Naive B cell (primary cell): Measurements from ENCODE around the gene ASXL1. TPM values are rescaled to one million over a fixed set of nuclear protein-coding genes. Genes with fewer than 3 reads are reported as not detected.
A peak's percentile ranks its signal among the peaks of the same experiment; 100 is the strongest.
"Not testable (repeated sequence)": the region's sequence is repeated elsewhere in the genome, so short reads cannot be mapped to it uniquely, and the experiment has no call there.

Source experiments
- ATAC-seq, 2 donors: fragments of 150-1000 bp; cut with Tn5 transposase; 2 replicates each; pipeline ENCODE4 v1.10.0; 2021; ENCODE audit warnings: low read depth in 2 of 2, mild to moderate bottlenecking in 2 of 2, moderate library complexity in 2 of 2
- DNase-seq: peaks from one replicate; pipeline ENCODE4 v3.0.0; 2022
- H3K27ac Mint-ChIP-seq, 6 donors: one replicate each; pipeline ENCODE4 v1.8.0; 2020 to 2022; ENCODE audit warnings: mild to moderate bottlenecking in 6 of 6, mixed read lengths in 6 of 6, moderate library complexity in 5 of 6, inconsistent platforms in 2 of 6
- H3K27me3 Mint-ChIP-seq, 3 donors: one replicate each; pipeline ENCODE4 v1.8.0; 2021 to 2022; ENCODE audit warnings: mixed read lengths in 3 of 3, mild to moderate bottlenecking in 1 of 3
- H3K36me3 Mint-ChIP-seq, 2 donors: one replicate each; pipeline ENCODE4 v1.8.0; 2020 to 2022; ENCODE audit warnings: mixed read lengths in 2 of 2, inconsistent platforms in 1 of 2, mild to moderate bottlenecking in 1 of 2
- H3K4me1 Mint-ChIP-seq, 3 donors: one replicate each; pipeline ENCODE4 v1.8.0; 2020 to 2022; ENCODE audit warnings: mixed read lengths in 3 of 3, inconsistent platforms in 1 of 3, mild to moderate bottlenecking in 1 of 3, moderate library complexity in 1 of 3
- H3K4me3 Mint-ChIP-seq, 8 donors: one replicate each; pipeline ENCODE4 v1.8.0; 2020 to 2022; ENCODE audit warnings: mild to moderate bottlenecking in 8 of 8, mixed read lengths in 8 of 8, moderate library complexity in 8 of 8, inconsistent platforms in 2 of 8
- H3K9me3 Mint-ChIP-seq, 7 donors: one replicate each; pipeline ENCODE4 v1.8.0; 2020 to 2022; ENCODE audit warnings: mixed read lengths in 7 of 7, mild to moderate bottlenecking in 5 of 7, inconsistent platforms in 2 of 7, moderate library complexity in 1 of 7
- polyA plus RNA-seq, 6 donors: library from polyadenylated mRNA; unstranded; fragments of 300-500 nt; fragmentation: Illumina TruSeq; gene quantifications; one replicate each; pipeline ENCODE4 v1.2.3, GENCODE V29; 2021; ENCODE audit warnings: low read depth in 6 of 6

The ASXL1 gene
- polyA plus RNA-seq, 6 donors from 2014 or later = 9.4 to 22.6 (median 13.0) TPM

DNA sequence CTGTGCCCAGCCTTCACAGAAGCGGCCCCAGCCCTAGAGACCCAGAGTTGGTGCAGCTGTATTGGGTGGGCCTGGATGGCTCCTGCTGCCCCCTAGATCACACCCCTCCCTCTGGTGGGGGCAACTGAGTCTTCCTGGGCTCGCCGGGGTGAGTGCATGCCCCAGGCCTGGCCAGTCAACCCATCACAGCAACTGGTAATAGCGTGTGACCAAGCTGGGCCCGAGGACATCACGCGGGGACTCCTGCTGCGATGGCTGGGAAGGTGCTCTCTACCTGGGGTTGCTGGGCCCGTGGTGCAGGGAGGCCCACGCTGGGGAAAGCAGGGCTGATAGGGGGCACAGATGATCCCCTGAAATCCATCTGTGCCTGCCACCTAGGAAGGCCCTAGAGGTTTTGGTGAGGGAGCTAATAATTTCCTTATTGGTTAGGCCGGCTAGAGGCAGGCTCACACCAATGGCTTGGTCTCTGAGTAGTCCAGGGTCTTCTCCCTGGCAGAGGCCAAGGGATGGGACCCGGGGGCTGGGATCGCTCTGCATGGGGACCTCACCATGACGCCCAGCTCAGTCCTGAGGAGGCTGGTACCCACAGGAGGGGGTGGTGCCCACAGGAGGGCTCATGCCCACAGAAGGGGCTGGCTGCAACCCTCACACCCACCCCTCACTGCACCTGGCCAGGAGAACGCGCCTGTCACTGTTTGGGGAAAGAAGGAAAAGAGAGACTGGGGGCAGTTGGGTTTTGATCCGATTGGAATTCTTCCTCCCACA lies 103.9 kb downstream of the ASXL1 start:
- H3K36me3 Mint-ChIP-seq = no peaks in the 10 kb centered on the region
- peak overlapping the region in 2 of 6 donors; percentile 26 to 66 for H3K27ac Mint-ChIP-seq
- peaks cover 4 to 14% (median 12%) of the 10 kb centered on the region in 3 donors for H3K4me1 Mint-ChIP-seq
- H3K4me3 Mint-ChIP-seq = no peak overlapping the region
- no peak for ATAC-seq
- DNase-seq = no peak
- H3K27me3 Mint-ChIP-seq = no peaks in the 10 kb centered on the region
- no peaks in the 10 kb centered on the region for H3K9me3 Mint-ChIP-seq

DNA sequence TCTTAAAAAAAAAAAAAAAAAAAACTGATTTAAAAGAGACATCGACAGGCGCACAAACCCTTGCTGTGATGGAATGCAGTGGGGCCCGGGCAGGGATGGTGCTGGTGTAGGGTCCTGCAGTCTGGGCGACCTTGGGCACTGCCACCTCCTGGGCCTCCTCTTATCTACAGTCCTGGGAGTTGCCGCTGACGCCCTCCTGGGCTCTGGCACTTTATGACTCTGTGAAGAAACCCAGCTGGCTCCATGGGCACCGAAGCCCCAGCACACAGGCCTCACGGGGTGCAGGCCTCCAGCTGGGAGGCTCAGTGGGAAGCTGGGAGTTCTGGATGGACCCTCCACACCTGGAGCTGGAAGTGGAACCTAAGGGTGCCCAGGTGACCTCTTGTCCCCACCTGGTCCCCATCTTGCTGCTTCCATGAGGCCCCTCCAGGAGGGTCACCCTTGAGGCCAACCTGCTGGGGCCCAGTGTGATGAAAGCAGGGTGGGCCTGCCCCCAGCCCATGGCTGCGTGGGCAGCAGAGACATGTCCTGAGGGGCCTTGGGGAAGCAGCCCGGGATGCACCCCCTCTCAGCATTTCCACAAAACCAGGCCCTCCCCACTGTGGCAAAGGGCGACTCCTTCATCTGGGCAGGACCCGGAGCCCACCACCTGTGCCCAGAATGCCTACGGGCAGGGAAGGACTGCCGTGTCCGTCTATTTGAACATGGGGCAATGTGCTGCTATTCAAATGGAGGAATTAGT lies 104.9 kb downstream of the ASXL1 start:
- no peak for ATAC-seq
- DNase-seq = no peak
- peaks cover 7 to 13% (median 11%) of the 10 kb centered on the region in 3 donors for H3K4me1 Mint-ChIP-seq
- H3K36me3 Mint-ChIP-seq = no peaks in the 10 kb centered on the region
- H3K27me3 Mint-ChIP-seq = no peaks in the 10 kb centered on the region
- no peak overlapping the region for H3K4me3 Mint-ChIP-seq
- no peaks in the 10 kb centered on the region for H3K9me3 Mint-ChIP-seq
- H3K27ac Mint-ChIP-seq = no peak overlapping the region

DNA sequence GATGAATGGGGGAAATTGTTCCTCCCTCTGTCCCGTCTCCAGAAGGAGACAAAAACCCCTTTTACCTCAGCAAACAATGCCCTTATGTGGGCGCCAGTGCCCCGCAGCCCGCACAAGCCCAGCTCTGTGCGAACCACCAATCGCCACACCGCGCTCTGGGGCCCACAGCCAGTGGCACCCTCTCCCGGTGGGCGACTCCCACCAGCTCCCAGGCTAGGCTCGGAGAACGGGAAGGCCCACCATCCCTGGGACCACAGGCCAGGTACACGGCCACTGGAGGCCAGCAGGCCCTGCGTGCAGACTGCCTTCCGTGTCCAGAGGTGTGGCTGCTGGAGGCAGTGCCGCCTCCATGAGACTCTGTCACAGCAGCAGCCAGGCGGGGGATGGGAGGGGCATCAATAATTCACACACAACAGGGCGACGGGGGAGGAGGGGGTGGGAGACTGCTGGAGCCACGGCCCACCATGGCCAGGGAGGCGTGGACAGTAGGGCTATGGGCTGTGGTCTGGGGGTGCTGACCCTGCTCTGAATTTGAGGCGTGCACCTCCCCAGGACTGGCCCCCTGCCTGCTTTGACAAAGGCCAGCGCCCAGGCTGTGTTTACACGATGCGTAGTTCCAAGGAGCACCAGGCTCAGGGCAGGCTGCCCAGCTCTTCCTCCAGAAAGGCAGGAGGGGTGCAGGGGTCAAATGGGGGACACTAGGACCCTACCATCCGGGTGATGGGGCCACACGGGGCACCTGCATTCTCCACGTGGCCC lies 105.7 kb downstream of the ASXL1 start:
- Mint-ChIP-seq H3K27me3 (no peaks in the 10 kb centered on the region), H3K4me3 (no peak overlapping the region), H3K27ac (no peak overlapping the region), H3K36me3 (no peaks in the 10 kb centered on the region), H3K4me1 (peaks cover 4 to 6% (median 4%) of the 10 kb centered on the region in 3 donors), H3K9me3 (no peaks in the 10 kb centered on the region)
- no peak for ATAC-seq
- DNase-seq = no peak

DNA sequence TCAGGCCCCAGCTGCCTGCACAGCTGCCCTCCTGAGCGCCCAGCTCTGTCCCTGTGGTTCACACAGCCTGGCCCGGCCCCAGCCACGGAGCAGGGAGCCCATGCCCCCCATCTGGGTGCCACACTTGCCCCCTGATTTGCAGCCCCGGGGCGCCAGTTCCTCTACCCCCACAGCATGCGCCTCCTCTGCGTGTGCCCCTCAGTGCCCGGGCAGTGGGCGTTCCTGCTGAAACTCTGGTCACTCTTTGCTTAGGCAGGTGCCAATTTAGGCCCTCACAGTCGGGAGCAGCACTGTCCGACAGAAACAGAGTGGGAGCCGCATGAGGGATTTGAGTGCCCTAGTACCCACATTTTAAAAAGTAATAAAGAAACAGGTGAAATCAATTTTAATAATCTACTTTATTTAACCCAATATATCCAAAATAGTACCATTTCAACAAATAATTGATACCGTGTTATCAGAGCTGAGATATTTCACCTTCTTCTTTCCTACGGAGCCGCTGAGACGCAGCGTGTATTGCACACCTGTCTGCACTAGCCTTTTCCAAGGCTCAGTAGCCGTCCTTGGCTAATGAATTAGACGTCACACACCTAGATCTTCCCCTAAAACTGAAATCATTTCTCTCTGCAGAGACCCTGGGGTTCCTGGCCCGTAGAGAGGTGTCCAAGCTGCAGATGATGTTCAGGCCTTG lies 106.4 kb downstream of the ASXL1 start:
- peaks cover 4 to 6% (median 4%) of the 10 kb centered on the region in 3 donors for H3K4me1 Mint-ChIP-seq
- DNase-seq (no peak), ATAC-seq (no peak)
- no peaks in the 10 kb centered on the region for H3K9me3 Mint-ChIP-seq
- H3K36me3 Mint-ChIP-seq = no peaks in the 10 kb centered on the region
- peak overlapping the region in 1 of 6 donors; percentile 38 for H3K27ac Mint-ChIP-seq
- no peaks in the 10 kb centered on the region for H3K27me3 Mint-ChIP-seq
- H3K4me3 Mint-ChIP-seq = no peak overlapping the region

DNA sequence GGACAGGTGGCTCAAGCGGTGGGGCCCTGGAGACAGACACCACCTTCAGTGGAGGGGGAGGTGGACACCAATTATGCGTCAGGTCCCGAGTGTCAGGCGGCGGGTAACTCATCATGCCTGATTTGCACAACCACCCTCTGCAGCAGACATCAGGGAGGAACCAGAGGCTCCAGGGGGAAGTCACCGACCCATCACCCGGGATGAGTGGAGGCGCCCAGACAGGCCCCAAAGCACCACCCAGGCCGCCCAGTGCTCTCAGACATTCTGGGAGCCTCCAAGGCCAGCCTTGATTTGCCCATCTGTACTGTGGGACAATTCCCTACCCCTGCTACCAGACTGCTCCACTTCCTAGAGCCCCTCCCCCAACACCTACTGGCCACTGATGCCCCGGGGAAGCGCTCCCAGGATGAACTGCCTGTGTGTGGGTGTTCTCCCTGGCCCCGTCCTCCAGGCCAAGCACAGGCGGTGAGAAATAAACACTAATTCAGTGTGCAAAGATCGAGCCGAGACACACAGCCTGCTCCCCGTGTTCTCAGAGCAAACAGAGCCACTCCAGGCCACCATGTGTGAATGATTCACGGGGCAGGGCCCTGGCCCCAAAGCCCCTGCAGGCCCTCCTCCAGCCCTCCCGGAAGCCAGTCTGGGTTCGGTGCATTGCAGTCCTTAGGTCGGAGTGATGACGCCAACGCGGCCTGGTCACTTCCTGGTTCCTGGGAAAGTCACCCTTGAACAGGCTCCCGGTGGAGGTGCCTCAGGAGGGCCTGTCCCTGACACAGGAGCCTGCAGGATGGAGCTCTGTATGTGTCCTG lies 107.2 kb downstream of the ASXL1 start:
- ATAC-seq = no peak
- no peaks in the 10 kb centered on the region for H3K27me3 Mint-ChIP-seq
- H3K4me3 Mint-ChIP-seq = no peak overlapping the region
- no peaks in the 10 kb centered on the region for H3K36me3 Mint-ChIP-seq
- H3K27ac Mint-ChIP-seq = peak overlapping the region in 2 of 6 donors; percentile 12 to 38
- H3K4me1 Mint-ChIP-seq = peaks cover 4 to 9% (median 6%) of the 10 kb centered on the region in 3 donors
- H3K9me3 Mint-ChIP-seq = no peaks in the 10 kb centered on the region
- no peak for DNase-seq

DNA sequence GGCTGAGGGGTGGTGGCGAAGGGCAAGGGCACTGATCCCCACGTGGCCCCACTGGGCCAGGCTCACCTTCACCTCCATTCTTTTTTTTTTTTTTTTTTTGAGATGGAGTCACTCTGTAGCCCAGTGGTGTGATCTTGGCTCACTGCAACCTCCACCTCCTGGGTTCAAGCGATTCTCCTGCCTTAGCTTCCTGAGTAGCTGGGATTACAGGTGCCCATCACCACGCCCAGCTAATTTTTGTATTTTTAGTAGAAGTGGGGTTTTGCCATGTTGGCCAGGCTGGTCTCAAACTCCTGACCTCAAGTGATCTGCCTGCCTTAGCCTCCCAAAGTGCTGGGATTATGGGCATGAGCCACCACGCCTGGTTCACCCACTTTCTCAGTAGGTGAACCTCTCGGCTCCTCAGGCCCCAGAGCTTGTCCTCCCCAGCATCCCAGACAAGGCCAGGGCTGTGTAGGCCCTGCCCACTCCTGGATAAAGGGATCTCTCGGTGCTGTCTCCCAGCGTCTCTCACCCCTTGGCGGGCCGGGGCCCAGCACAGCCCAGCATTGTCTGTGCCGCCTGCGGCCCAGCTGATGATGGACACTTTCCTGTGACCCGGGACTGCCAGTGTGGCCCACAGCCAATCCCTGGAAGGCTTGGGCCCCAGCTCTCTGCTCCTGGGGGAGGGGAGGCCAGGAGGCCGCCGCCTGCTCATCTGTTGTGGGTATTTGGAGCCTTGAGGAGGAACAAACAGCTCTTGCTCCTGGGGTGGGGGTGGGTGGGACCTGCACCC lies 108.0 kb downstream of the ASXL1 start:
- H3K27me3 Mint-ChIP-seq, H3K4me3 Mint-ChIP-seq, ATAC-seq, H3K9me3 Mint-ChIP-seq, H3K27ac Mint-ChIP-seq, DNase-seq, H3K36me3 Mint-ChIP-seq: not testable (repeated sequence)
- peaks cover 4 to 12% (median 8%) of the 10 kb centered on the region in 3 donors for H3K4me1 Mint-ChIP-seq

DNA sequence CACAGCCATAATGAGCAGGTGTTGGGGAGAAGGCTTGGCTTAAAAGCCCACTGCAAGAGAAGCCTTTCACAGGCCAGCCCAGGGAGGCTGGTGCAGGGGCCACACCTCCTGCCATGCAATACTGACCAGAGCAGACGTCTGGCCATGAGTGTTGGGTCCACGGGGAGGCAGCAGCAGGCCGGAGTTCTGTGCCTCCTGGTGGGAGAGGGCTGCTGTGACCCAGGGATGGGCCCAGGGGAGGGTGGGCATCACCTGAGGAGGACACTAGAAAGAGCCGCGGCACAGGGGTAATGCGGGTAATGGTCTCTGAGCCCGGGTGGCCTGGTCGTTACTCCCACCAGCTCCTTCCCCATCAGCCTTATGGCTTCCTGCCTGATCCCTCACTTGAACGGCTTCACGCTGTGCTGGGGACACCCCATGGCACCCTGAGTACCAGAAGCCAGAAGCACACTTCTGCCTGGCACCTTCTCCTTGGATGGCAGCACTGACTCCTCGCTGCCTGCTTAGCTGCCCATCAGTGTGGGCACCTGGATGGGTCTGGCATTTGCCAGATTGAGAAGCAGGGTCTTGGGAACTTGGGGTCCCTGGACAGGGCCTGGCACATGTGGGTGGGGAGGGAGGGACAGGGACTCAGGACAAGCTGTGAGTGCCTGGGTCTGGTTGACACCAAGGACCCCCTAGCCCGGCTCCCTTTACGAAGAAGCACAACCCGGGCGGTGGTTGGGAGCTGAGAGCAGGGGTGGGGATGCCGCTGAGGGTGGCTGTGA lies 108.8 kb downstream of the ASXL1 start:
- Mint-ChIP-seq H3K27me3 (no peaks in the 10 kb centered on the region), H3K4me3 (peak overlapping the region in 1 of 8 donors; percentile 51), H3K36me3 (no peaks in the 10 kb centered on the region), H3K4me1 (peaks cover 4 to 12% (median 8%) of the 10 kb centered on the region in 3 donors), H3K9me3 (no peaks in the 10 kb centered on the region), H3K27ac (no peak overlapping the region)
- ATAC-seq (no peak), DNase-seq (no peak)

DNA sequence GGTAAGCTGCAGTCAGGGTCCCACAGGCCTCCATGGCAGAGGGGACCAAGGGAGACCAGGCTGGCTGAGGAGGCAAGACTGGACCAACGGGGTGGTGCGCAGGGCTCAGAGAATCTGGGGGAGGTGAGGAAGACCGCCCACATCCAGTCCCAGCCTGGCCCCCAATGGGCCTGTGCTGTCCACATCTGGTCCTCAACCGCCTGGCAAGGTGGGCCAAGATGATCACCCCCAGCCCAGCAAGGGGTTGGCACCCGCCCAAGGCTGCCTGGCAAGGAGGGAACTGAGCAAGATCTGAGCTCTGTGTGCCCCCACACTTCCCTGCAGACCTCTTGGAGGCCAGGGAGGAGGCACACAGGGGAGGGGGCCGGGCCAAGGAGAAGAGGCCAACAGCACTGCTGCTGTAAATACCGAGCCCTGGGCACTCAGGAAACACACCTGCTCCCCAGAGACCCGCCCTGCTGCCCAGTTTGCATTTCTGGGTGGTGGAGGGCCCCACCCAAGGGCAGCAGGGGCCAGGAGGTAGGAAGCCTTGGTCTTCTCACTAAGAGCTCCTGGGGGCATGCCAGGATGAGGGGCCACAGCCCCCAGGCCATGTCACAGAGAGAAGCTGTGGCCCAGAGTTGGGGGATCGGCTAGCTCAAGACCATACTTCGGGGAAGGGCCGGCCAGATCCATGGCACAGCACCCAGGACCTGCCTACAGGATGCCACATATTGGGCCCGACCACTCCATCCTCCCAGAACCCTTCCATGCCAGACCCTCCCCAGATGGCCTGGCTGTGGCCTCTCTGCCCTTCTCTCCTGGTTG lies 109.6 kb downstream of the ASXL1 start:
- Mint-ChIP-seq H3K36me3 (no peaks in the 10 kb centered on the region), H3K4me1 (peaks cover 4 to 12% (median 8%) of the 10 kb centered on the region in 3 donors), H3K9me3 (no peaks in the 10 kb centered on the region), H3K27me3 (no peaks in the 10 kb centered on the region), H3K27ac (no peak overlapping the region), H3K4me3 (peak overlapping the region in 1 of 8 donors; percentile 51)
- ATAC-seq (no peak), DNase-seq (no peak)

DNA sequence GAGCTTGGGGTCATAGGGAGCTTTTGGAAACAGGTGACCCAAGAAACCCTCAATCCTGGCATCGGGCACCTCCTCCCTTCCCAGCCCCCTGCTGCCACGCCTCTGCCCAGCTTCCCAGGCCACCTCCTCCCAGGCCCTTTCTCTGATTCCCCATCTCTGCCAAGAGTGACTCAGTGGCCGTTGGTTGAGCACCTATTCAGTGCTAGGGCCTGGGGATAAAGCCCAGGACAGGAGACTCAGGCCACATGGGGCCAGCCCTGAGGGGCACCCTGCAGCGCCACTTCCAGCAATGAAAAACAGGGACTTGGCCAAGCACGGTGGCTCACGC lies 110.1 kb downstream of the ASXL1 start:
- ATAC-seq (no peak), DNase-seq (no peak)
- no peaks in the 10 kb centered on the region for H3K27me3 Mint-ChIP-seq
- no peak overlapping the region for H3K4me3 Mint-ChIP-seq
- H3K9me3 Mint-ChIP-seq = no peaks in the 10 kb centered on the region
- no peak overlapping the region for H3K27ac Mint-ChIP-seq
- H3K36me3 Mint-ChIP-seq = no peaks in the 10 kb centered on the region
- H3K4me1 Mint-ChIP-seq = peaks cover 4 to 12% (median 8%) of the 10 kb centered on the region in 3 donors

DNA sequence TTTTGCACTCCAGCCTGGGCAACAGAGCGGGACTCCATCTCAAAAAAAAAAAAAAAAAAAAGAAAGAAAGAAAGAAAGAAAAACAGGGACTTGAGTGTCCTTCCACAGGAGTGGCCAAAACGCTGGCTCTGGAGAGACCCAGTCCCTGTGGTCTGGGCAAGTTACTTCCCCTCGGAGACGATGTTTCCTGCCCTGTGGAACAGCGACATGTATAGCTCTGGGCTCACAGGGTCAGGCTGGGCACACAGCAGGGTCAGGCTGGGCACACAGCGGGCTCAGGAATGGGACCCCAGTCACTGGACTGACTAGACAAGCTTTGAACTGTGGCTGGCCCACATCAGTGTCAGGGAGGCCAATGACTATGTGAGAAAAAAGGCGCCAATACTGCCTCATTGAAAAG lies 110.7 kb downstream of the ASXL1 start:
- Mint-ChIP-seq H3K36me3 (no peaks in the 10 kb centered on the region), H3K4me3 (no peak overlapping the region), H3K27me3 (no peaks in the 10 kb centered on the region), H3K4me1 (peaks cover 4 to 12% (median 8%) of the 10 kb centered on the region in 3 donors), H3K27ac (peak overlapping the region in 2 of 6 donors; percentile 9 to 47), H3K9me3 (no peaks in the 10 kb centered on the region)
- DNase-seq = no peak
- no peak for ATAC-seq
